Stimulated activated CD4-positive, alpha-beta T cell treated with anti-CD3 and anti-CD28 coated beads, Interleukin-4, amount 100 ng/mL, for 24 hours (primary cell): ENCODE measurements around the gene DNAJC5.

Experiments
- DNase-seq: peaks from one replicate; pipeline ENCODE4 v3.0.0-alpha.2; 2020

The DNAJC5 gene

DNA sequence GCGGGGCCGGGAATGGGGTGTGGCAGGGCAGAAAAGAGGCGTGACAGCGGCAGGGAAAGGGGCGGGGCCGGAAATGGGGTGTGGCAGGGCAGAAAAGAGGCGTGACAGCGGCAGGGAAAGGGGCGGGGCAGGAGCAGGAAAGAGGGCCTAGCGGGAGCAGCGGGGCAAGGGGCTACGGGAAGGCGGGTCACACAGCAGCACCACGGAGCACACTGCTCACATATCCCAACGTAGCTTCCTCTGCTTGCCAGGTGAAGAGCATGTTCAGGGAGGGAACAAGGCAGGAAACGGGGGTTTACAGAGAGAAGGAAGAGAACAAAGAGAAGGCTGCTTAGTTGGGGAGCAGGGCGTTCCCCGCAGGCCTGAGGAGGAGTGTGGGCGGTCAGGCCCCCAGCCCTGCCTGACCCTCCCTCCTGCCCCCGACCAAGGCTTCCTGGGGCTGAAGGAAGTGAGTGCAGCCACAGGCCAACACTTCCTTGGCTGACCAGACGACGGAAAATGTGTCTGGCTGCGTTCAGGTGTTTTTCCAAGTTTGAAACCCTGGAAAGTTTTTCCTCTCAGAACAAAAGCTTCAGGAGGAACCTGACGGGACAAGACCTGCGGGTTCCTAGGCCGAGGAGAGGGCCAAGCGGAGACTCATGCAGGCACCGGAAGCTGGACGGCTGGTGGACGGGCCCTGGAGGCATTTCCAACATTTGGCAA is 47.5 kb downstream of the DNAJC5 start:
- peak; percentile 40 for DNase-seq

- DNase-seq, result no peak
These were observed 48.3 kb downstream of the DNAJC5 start for GRCh38 chr20:63942969-63943807.

- no peak for DNase-seq
These were observed 48.8 kb downstream of the DNAJC5 start for GRCh38 chr20:63943808-63944077.

DNA sequence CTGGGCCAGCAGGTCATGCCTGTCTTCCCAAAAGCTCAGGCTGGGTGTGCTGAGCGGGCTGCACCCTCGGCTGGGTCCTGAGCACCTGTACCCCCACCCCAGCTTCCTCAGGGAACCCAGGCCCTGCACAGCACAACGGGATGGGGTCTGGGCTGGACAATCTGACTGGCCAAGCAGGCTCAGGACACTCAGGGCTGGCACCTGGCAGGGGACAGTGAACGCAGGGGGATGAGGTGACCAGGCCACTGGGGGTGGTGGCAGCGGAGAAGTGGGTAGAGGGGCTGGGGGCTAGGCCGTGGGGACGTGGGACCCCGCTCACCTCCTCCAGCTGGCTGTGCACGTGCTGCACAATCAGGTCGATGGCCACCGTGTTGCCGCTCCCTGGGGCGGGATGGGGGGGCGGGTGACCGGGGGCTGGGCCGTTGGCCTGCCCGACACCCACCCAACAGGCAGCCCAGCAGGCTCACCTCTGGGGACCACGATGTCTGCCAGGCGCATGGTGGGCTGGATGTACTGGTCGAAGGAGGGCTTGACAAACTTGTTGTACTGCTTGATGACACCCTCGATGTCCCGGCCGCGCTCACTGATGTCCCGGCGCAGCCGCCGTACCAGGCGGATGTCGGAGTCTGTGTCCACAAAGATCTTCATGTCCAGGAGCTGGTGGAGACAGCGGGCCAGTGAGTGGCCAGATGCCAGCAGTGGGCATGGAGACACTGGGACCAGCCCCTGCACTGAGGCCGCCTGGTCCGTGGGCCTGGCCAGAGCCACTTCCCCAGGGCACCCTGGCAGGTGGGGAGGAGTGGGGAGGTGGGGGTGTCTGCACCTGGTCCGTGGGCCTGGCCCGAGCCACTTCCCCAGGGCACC is 49.4 kb downstream of the DNAJC5 start:
- DNase-seq, result no peak

GRCh38 chr20:63945031-63945658 is 50.2 kb downstream of the DNAJC5 start:
- no peak for DNase-seq

DNA sequence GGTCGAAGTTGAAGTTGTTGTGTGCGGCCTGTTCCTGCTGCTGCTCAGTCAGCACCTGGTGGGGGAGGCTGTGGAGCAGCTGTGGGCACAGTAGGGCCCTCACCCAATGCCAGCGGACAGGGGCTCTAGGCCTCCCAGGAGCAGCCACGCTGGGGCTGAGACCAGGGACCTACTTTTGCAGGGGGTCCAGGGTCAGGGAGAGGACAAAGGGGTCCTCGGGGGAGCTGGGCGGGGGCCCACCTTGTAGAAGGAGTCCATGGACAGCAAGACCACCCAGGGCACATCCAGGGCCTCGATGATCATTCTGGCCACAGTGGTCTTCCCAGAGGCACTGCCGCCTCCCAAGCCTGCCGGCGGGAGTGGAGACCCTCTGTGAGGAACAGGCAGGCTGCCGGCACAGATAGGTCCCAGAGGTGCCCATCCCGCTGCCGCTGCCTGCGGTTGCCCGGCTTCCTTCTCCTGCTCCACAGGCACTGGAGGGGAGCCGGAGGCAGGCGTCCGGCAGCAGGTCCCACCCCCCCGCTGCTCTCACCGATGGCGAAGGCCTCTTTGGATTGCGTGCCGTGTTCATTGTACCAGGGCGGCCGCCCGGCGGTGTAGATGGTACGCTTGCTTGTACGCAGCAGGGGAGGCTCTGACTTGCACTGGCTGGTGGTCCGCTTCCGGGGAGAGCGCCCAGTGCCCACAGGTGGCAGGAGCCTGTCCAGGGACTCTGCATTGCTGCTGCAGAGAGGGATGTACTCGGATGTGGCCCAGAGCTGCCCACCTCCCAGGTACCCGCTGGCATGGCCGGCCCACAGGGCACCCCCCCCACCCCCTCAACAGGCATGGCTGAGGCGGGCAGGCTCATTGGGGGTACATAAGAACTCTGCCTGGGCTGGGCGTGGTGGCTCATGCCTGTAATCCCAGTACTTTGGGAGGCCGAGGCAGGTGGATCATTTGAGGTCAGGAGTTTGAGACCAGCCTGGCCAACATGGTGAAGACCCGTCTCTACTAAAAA is 51.3 kb downstream of the DNAJC5 start:
- DNase-seq, result no peak

GRCh38 chr20:63946986-63947637 is 52.2 kb downstream of the DNAJC5 start:
- no peak for DNase-seq

DNA sequence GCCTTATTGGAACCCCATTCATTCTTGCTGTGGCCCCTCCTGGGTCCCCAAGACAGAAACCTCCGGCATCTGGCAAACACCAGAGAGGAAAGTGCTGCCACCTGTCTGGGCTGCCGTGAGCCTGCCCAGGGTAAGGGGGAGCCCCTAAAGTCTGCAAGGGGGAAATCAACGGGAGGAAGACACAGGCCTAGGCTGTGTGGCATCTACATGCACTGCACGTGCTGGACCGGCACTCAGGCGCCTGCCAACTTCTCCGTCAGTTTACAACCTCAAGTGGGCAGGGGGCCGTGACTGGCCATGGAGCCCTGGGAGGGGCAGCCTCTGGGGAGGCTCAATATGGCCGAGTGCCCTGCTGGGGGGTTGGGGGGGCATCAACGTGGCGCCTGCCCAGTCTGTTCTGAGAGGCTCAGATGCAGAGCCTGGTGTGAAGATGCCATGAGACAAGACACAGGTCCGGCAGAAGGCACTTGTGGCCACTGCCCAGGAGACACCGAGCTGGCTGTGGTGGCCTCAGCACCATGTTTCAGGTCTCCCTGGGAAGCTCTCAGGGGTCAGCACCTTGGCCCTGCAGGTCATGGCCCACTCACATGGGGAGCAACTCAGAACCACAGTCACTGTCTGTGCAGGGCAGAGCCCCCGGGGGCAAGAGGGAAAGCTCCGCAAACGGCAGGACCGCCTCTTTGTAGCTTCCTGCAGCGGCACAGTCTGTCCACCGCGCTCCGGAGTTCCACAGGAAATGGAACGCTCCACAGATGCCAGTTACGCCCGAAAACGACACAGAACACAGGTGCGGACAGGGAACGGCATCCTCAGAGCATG is 52.9 kb downstream of the DNAJC5 start:
- peak; percentile 39 for DNase-seq

- no peak for DNase-seq
These were observed 55.9 kb downstream of the DNAJC5 start for GRCh38 chr20:63950701-63951397.

DNA sequence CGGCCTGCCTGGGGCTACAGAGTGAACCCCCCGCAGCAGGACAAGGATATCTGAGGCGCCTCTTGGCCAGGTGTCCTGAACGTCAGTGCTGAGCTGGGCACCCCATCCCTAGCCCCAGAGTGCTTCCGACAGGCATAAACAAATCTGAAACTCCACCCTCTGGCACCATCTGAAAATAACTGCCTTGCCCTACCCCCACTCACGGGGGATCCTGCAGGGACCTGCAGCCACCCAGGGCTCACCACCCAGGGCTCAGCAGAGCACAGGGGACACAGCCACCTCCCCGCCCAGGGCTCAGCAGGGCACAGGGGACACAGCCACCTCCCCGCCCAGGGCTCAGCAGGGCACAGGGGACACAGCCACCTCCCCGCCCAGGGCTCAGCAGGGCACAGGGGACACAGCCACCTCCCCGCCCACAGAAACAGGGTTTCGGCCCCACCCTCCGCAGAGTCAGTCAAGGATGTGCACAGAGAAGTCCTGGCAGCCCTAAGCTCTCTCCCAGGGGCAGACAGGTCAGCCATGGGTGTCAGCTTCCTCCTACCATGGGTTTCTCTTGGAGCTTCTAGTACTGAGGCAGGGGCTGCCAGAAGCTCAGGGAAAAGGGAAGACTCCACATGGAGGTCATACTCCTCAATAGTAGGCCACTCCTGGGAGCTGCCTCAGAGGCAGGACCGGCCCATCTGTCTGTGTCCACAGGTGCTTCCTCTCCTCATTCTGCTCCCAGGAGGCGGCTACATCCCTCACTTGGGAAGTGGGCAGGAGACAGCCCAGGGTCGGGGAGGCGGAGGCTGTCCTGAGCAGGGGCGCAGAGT is 56.7 kb downstream of the DNAJC5 start:
- DNase-seq, result no peak

DNA sequence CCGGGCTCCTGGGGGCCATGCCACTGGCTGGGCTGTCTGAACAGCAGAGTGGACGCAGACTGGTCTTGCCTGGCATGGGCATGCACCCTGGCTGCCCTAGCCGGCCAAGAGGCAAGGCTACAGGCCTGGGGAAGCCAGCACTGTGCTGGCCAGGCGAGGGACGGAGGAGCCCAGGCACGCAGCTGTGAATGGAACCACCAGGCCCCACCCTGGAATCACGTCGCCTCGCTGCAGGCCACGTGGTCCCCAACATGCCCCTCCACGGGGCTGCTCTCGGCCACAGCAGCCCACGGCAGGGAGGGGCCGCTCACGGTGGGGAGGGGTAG is 57.2 kb downstream of the DNAJC5 start:
- DNase-seq, result no peak

- DNase-seq, result no peak
These were observed 57.8 kb downstream of the DNAJC5 start for GRCh38 chr20:63952769-63953168.

GRCh38 chr20:63953764-63954429 is 59.0 kb downstream of the DNAJC5 start:
- DNase-seq, result no peak

DNA sequence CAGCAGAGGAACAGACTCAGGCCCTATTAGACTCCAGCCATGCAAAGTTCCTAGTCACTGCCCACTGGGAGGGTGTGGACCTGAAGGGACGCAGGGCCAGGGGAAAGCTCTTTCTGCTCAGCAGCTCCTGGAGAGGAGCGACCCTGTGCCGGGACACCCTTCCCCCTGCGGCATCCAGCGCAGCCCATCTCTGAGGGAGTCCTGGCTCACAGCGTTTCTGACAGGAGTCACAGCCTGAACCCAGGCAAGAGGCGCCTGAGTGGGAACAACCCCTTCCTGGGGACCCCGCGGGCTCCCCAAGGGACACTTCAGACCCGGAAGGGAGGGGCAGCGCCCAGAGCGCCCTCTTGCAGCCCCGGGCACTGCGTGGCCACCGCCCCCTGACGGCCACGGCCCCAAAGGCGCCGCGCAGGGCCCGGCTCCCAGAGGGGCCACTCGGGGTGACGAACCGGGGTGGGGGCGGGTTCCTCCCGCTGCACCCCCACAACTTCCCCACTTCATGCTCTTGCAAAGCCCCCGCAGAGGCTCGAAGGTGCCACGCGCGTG is 60.4 kb downstream of the DNAJC5 start:
- DNase-seq, result peak; percentile 33

DNA sequence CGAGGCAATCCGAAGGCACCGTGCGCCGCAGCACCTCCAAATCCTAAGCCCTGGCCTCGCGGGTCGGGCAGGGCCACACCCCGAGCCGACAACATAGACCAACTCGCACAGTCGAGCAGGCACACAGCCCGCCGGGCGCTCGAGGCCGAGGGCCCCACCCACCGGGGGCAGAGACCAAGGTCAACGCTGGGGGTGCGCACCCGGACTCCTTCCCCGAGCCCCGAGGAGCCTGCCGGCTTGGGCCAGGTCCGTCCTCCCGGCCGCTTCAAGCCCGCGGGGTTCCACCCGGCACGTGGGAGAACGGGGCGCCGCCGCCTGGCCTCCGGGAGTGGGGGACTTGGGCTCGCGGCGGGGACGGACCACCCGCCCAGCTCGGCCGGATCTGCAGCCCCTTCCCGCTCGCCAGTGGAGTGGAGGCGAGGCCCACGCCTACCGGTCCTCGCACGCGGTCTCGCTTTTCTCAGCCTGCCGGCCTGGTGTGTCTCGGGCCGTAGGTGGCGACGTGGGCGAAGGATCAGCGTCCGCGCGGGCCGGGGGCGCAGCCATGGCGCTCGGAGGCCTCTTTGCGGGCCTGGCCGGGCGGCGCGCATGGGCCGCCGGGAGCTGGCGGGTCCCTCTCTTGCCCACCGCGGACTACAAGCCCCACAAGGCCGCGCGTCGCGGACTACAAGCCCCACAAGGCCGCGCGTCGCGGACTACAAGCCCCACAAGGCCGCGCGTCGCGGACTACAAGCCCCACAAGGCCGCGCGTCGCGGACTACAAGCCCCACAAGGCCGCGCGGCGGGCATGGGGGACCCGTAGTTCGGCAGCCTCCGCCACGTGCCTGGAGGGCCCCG is 61.1 kb downstream of the DNAJC5 start, which contains the start of gene UCKL1:
Gene UCKL1, minus strand, starts transcription at position 590 of the 837 bp plus-strand sequence. Its CDS starts 44 bp downstream, at position 546.
- DNase-seq, result peak; percentile 89

- no peak for DNase-seq
These were observed 61.7 kb downstream of the DNAJC5 start for GRCh38 chr20:63956664-63957003.
